GM19239 (cell line): ENCODE results near the gene CACNB4.
"Not testable (repeated sequence)": the region's sequence is repeated elsewhere in the genome, so short reads cannot be mapped to it uniquely, and the experiment has no call there.

Experiments used
- DNase-seq: peaks from one replicate; pipeline ENCODE4 v3.0.0; 2011; ENCODE audit warnings: low spot score; ENCODE audit not compliant: insufficient read length
- FAIRE-seq: peaks from 2 replicates; lab custom pipeline; 2011; peaks lifted over from hg19 to GRCh38; lab: Jason Lieb, UNC

The CACNB4 gene

GRCh38 chr2:151808258-151809072 is 290.4 kb downstream of the CACNB4 start:
- DNase-seq: no peak
- FAIRE-seq: no peak

GRCh38 chr2:151805961-151806360 is 292.9 kb downstream of the CACNB4 start:
- DNase-seq: no peak
- FAIRE-seq: peak; percentile 4

GRCh38 chr2:151805343-151805742 is 293.5 kb downstream of the CACNB4 start:
- DNase-seq (no peak), FAIRE-seq (no peak)

- DNase-seq: no peak
- no peak for FAIRE-seq
Measured at GRCh38 chr2:151803811-151804210, 295.0 kb downstream of the CACNB4 start.

GRCh38 chr2:151802315-151802714 is 296.5 kb downstream of the CACNB4 start:
- no peak for DNase-seq
- no peak for FAIRE-seq

- DNase-seq: no peak
- no peak for FAIRE-seq
Measured at GRCh38 chr2:151799886-151800292, 299.0 kb downstream of the CACNB4 start.

GRCh38 chr2:151796774-151797173 is 302.1 kb downstream of the CACNB4 start:
- FAIRE-seq (no peak), DNase-seq (no peak)

GRCh38 chr2:151795646-151796240 is 303.1 kb downstream of the CACNB4 start:
- FAIRE-seq (peak; percentile 33), DNase-seq (no peak)

- not testable (repeated sequence) for DNase-seq, FAIRE-seq
Measured at GRCh38 chr2:151794422-151794821, 304.4 kb downstream of the CACNB4 start.

- no peak for FAIRE-seq
- DNase-seq: no peak
Measured at GRCh38 chr2:151793123-151793522, 305.7 kb downstream of the CACNB4 start.

GRCh38 chr2:151792589-151792988 is 306.3 kb downstream of the CACNB4 start:
- no peak for DNase-seq
- no peak for FAIRE-seq

GRCh38 chr2:151791545-151791944 is 307.3 kb downstream of the CACNB4 start:
- DNase-seq (no peak), FAIRE-seq (no peak)

- no peak for FAIRE-seq
- no peak for DNase-seq
Measured at GRCh38 chr2:151790689-151791088, 308.2 kb downstream of the CACNB4 start.

GRCh38 chr2:151789055-151789834 is 309.6 kb downstream of the CACNB4 start:
- FAIRE-seq (no peak), DNase-seq (no peak)

GRCh38 chr2:151786483-151786882 is 312.4 kb downstream of the CACNB4 start:
- DNase-seq: no peak
- FAIRE-seq: no peak

GRCh38 chr2:151786077-151786476 is 312.8 kb downstream of the CACNB4 start:
- FAIRE-seq (no peak), DNase-seq (no peak)

- no peak for FAIRE-seq
- DNase-seq: no peak
Measured at GRCh38 chr2:151783133-151783520, 315.7 kb downstream of the CACNB4 start.
